Measurements from ENCODE around the gene VTN.

VTN gene

GRCh38 chr17:28317966-28318758 is 51.9 kb downstream of the VTN start:
- no peak for DNase-seq

All from CD4-positive, alpha-beta T cell treated with Interleukin-15 for 1 hour (primary cell).